Measurements from ENCODE around the gene GRIK4. TPM values are rescaled to one million over a fixed set of nuclear protein-coding genes. Genes with fewer than 3 reads are reported as not detected.
A peak's percentile ranks its signal among the peaks of the same experiment; 100 is the strongest.

The GRIK4 gene
- total and polyA plus RNA-seq, 12 donors: 0.33 to 4.8 (median 3.0) TPM

DNA sequence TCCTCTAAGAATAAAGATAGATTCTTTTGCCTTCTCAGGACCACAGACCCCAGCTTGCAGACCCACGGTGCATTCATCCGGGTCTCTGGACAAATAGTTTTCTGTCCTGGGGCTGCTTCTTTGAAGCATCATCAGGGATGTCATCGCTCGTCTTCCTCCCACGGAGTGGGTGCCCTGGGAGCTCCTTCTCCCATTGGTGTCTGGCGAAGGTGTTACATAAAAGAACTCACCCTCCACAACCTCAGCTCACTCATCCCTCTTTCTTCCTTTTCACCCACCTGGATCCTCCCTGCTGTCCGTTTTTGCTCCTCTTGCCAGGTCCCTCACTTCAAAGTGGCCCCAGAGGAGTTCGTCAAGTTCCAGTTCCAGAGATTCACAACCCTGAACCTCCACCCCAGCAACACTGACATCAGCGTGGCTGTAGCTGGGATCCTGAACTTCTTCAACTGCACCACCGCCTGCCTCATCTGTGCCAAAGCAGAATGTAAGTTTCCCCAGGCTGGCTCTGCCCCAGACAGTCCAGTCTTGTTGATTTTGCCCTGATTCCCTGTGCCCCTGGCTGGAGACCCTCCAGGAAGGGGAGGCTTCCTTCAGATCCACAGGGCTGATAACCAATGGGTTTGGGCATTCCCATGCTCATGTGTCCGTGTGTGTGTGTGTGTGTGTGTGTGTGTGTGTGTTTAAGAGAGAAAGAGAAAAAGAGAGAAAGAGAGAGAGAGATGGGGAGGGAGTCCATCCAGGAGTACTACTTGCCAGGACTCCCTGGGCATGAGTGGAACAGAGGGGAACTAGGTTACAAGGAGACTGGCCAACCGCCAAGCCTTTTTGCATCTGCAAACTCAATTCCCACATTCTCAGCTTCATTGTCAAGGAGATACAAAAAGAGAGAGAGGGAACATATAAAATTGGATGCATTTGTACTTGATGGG, 308.2 kb downstream of the GRIK4 start:
- Histone ChIP-seq H3K4me1 (replicated peaks in 1 of 2) (peaks cover 0 to 12% of the 10 kb centered on the region in 2 donors), H3K27me3 (no peaks in the 10 kb centered on the region), H3K4me3 (no peak overlapping the region), H3K36me3 (replicated peaks in 1 of 2) (no peaks in the 10 kb centered on the region), H3K9me3 (replicated peaks in 1 of 3) (no peaks in the 10 kb centered on the region), H3K27ac (no peak overlapping the region)
- DNase-seq: peak in 2 of 7 donors; percentile 2 to 62
- 79 to 88% (median 82%) methylated on average over 12 of the region's 12 CpGs for WGBS, 4 donors
- no peak for TF ChIP-seq POLR2A (IDR thresholded peaks at IDR 0.05)
- intact Hi-C loops (cut with DNase I): no loop called here

DNA sequence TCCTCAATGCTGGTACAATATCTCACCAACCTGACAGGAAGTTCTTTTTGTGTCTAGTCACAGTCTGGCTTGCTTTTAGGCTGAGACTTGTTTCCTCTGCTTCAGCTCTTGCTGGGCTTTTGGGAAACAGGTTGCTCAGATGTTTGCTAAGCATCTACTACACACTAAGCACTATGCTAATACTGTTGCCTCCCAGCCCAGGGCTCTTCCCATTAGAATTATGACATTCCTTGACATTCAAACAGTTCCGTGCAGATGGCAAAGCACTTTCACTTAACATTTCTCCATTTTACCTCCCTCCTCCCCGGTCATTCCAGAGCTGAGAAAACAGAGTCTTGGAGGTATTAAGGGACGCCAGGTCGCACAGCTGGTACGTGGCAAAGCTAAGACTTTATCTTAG, 311.6 kb downstream of the GRIK4 start:
- no peak for TF ChIP-seq POLR2A (IDR thresholded peaks at IDR 0.05)
- TF ChIP-seq, protein P1, sequence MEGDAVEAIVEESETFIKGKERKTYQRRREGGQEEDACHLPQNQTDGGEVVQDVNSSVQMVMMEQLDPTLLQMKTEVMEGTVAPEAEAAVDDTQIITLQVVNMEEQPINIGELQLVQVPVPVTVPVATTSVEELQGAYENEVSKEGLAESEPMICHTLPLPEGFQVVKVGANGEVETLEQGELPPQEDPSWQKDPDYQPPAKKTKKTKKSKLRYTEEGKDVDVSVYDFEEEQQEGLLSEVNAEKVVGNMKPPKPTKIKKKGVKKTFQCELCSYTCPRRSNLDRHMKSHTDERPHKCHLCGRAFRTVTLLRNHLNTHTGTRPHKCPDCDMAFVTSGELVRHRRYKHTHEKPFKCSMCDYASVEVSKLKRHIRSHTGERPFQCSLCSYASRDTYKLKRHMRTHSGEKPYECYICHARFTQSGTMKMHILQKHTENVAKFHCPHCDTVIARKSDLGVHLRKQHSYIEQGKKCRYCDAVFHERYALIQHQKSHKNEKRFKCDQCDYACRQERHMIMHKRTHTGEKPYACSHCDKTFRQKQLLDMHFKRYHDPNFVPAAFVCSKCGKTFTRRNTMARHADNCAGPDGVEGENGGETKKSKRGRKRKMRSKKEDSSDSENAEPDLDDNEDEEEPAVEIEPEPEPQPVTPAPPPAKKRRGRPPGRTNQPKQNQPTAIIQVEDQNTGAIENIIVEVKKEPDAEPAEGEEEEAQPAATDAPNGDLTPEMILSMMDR (IDR thresholded peaks at IDR 0.05): no peak
- H3K9me3 ChIP-seq (replicated peaks in 1 of 3): no peaks in the 10 kb centered on the region
- DNase-seq: no peak
- H3K4me1 ChIP-seq (replicated peaks in 1 of 2): peaks cover 0 to 3% of the 10 kb centered on the region in 2 donors
- WGBS, 4 donors: 88 to 93% (median 90%) methylated on average over 5 of the region's 5 CpGs
- no peaks in the 10 kb centered on the region for H3K36me3 ChIP-seq (replicated peaks in 1 of 2)
- intact Hi-C loops (cut with DNase I): no loop called here
- H3K27ac ChIP-seq: no peak overlapping the region
- H3K4me3 ChIP-seq: no peak overlapping the region
- H3K27me3 ChIP-seq: no peaks in the 10 kb centered on the region

DNA sequence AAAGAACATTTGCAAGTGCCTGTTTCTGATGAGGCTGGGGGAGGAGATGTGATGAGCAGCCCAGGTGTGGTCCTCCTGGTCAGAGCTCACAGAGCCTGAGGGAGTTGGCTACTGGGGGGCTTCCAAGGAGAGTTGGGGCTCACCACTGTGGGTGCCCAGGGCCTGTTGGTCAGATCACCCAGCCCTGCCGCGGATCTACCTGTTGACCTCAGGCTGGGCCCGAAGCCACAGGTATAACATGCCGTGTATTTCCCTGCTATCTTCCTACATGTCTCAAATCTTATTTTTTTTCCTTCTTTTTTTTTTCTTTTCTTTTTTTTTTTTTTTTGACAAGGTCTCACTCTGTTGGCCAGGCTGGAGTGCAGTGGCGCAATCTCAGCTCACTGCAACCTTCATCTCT, 312.7 kb downstream of the GRIK4 start:
- no peak overlapping the region for H3K4me3 ChIP-seq
- 92 to 98% (median 95%) methylated on average over 5 of the region's 5 CpGs for WGBS, 4 donors
- H3K9me3 ChIP-seq (replicated peaks in 1 of 3): no peaks in the 10 kb centered on the region
- intact Hi-C loops (cut with DNase I): no loop called here
- H3K27me3 ChIP-seq: no peaks in the 10 kb centered on the region
- no peaks in the 10 kb centered on the region for H3K36me3 ChIP-seq (replicated peaks in 1 of 2)
- TF ChIP-seq, protein P1 (IDR thresholded peaks at IDR 0.05): no peak
- TF ChIP-seq POLR2A (IDR thresholded peaks at IDR 0.05): no peak
- H3K4me1 ChIP-seq (replicated peaks in 1 of 2): no peaks in the 10 kb centered on the region
- DNase-seq: no peak
- no peak overlapping the region for H3K27ac ChIP-seq

DNA sequence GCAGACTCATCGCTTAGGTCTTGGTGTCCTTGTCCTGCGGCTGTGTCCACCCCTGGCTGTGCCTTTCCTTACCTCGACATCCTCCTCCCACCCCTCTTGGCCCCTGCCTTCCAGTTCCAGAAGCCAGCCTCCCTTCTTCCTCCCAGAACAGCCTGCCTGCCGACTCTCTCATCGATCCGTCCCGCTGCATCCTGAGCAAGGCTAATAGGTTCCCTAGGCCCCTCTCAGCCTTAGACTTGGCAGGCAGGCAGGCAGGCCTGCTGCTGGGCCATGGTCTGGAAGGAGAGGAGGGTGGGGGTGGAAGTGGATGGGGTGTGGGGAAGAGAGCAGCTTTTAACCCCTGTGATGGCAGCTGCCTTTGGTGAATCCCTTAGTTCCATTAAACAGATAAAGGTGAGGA, 315.6 kb downstream of the GRIK4 start:
- no peaks in the 10 kb centered on the region for H3K36me3 ChIP-seq (replicated peaks in 1 of 2)
- 72 to 85% (median 82%) methylated on average over 7 of the region's 7 CpGs for WGBS, 4 donors
- H3K4me1 ChIP-seq (replicated peaks in 1 of 2): no peaks in the 10 kb centered on the region
- H3K4me3 ChIP-seq: no peak overlapping the region
- DNase-seq: no peak
- intact Hi-C loops (cut with DNase I): no loop called here
- H3K27me3 ChIP-seq: no peaks in the 10 kb centered on the region
- no peak overlapping the region for H3K27ac ChIP-seq
- TF ChIP-seq, protein P1 (IDR thresholded peaks at IDR 0.05): no peak
- no peak for TF ChIP-seq POLR2A (IDR thresholded peaks at IDR 0.05)
- H3K9me3 ChIP-seq (replicated peaks in 1 of 3): no peaks in the 10 kb centered on the region
